WTC11 (cell line): ENCODE measurements around the gene BUB1. TPM values are rescaled to one million over a fixed set of nuclear protein-coding genes. Genes with fewer than 3 reads are reported as not detected.
"Not testable (repeated sequence)": the region's sequence is repeated elsewhere in the genome, so short reads cannot be mapped to it uniquely, and the experiment has no call there.

Experiments used
- ATAC-seq: fragments of 200-7000 bp; cut with Tn5 transposase; 2 replicates; pipeline ENCODE4 v1.10.0; 2021; ENCODE audit warnings: mild to moderate bottlenecking, moderate library complexity
- CTCF ChIA-PET: fragments of 300-600 bp; sonication (Branson Sonifier 250); formaldehyde crosslinking; loops from one replicate; lab custom pipeline; 2021; ENCODE audit warnings: antibody characterized with exemption; lab: Charles Lee
- POLR2A ChIA-PET: fragments of 350-600 bp; sonication (Branson Sonifier 250); formaldehyde crosslinking; loops from one replicate; lab custom pipeline; 2021; ENCODE audit warnings: antibody characterized with exemption; lab: Charles Lee
- DNase-seq: peaks from one replicate; pipeline ENCODE4 v3.0.0; 2021; ENCODE audit warnings: low spot score
- H3K27ac Mint-ChIP-seq: 2 replicates; pipeline ENCODE4 v1.8.0; 2021; ENCODE audit warnings: mixed read lengths
- H3K27me3 Mint-ChIP-seq: 2 replicates; pipeline ENCODE4 v1.8.0; 2021; ENCODE audit warnings: low read depth, mild to moderate bottlenecking, moderate library complexity, mixed read lengths
- H3K36me3 Mint-ChIP-seq: 2 replicates; pipeline ENCODE4 v1.8.0; 2021; ENCODE audit warnings: mixed read lengths
- H3K4me1 Mint-ChIP-seq: 2 replicates; pipeline ENCODE4 v1.8.0; 2022; ENCODE audit warnings: mixed read lengths
- H3K4me3 Mint-ChIP-seq: 2 replicates; pipeline ENCODE4 v1.8.0; 2021; ENCODE audit warnings: mild to moderate bottlenecking, moderate library complexity, mixed read lengths
- H3K9me3 Mint-ChIP-seq: 2 replicates; pipeline ENCODE4 v1.8.0; 2021; ENCODE audit warnings: mixed read lengths
- total RNA-seq: library from RNA; stranded (reverse); gene quantifications from 3 replicates; pipeline ENCODE4 v1.2.3, GENCODE V29; 2021

The BUB1 gene
- total RNA-seq, 1 experiment from 2014 or later: 116 TPM

GRCh38 chr2:110591973-110592372, 85.9 kb downstream of the BUB1 start:
- H3K4me3 Mint-ChIP-seq, H3K27ac Mint-ChIP-seq, CTCF ChIA-PET: not testable (repeated sequence)

DNA sequence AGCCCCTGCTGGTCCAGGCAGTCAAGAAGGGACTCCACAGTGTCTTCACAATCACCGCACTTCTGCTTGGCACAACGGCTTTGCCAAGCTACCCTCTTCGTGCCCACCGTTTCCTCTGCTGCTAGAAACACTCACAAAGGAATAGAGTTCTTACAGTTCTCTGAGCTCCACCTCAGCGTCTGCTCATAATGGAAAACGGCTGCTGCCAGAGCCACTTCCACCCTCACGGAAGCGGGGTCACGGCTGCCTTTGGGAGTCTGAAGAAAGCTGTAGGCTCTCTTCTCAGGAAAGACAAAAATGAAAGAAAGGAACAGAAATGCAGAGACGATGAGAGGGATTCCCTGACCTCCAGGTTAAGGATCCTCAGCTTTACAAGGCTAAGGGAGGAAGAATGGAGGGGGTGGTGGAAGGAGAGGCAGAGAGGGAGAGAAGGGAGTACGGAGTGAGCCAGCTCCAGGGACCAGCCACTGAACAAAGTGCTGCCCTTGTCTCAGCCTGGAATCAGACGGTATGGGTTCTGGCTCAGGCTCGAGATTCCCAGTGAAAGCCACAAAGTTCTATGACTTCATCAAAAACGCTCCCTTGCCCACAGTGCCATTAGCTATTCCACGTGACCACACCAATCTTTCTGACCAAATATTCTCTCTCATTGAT, 88.1 kb downstream of the BUB1 start:
- H3K36me3 Mint-ChIP-seq, ATAC-seq, DNase-seq: not testable (repeated sequence)

More at GRCh38 chr2:110591973-110592372, 85.9 kb downstream of the BUB1 start:
- ATAC-seq, H3K36me3 Mint-ChIP-seq, POLR2A ChIA-PET, H3K27me3 Mint-ChIP-seq, H3K4me1 Mint-ChIP-seq, DNase-seq, H3K9me3 Mint-ChIP-seq: not testable (repeated sequence)

GRCh38 chr2:110588520-110588919, 89.3 kb downstream of the BUB1 start:
- CTCF ChIA-PET, H3K4me3 Mint-ChIP-seq, H3K36me3 Mint-ChIP-seq, POLR2A ChIA-PET, H3K4me1 Mint-ChIP-seq, H3K9me3 Mint-ChIP-seq, ATAC-seq, H3K27ac Mint-ChIP-seq, DNase-seq, H3K27me3 Mint-ChIP-seq: not testable (repeated sequence)

More for the DNA sequence above, 88.1 kb downstream of the BUB1 start:
- H3K9me3 Mint-ChIP-seq, H3K4me3 Mint-ChIP-seq, H3K27me3 Mint-ChIP-seq, CTCF ChIA-PET, H3K4me1 Mint-ChIP-seq, POLR2A ChIA-PET, H3K27ac Mint-ChIP-seq: not testable (repeated sequence)

Other genes starting within 250 kb of the BUB1 start
- gene LIMS4, start 205.2 kb downstream of the BUB1 start, total RNA-seq: 1.1 TPM in 2 of 3 replicates, not detected in the other
- 9.1 to 12.5 TPM (median 9.3 TPM) in 3 replicates for gene RGPD6, start 100.8 kb downstream of the BUB1 start, total RNA-seq
- gene ACOXL, start 54.5 kb upstream of the BUB1 start, total RNA-seq: 14.6 to 15.8 TPM (median 14.9 TPM) in 3 replicates